Measurements from ENCODE around the gene SATB1. TPM values are rescaled to one million over a fixed set of nuclear protein-coding genes. Genes with fewer than 3 reads are reported as not detected.

Gene SATB1
- total and polyA plus RNA-seq, 11 donors: 16.5 to 63.4 (median 41.3) TPM

DNA sequence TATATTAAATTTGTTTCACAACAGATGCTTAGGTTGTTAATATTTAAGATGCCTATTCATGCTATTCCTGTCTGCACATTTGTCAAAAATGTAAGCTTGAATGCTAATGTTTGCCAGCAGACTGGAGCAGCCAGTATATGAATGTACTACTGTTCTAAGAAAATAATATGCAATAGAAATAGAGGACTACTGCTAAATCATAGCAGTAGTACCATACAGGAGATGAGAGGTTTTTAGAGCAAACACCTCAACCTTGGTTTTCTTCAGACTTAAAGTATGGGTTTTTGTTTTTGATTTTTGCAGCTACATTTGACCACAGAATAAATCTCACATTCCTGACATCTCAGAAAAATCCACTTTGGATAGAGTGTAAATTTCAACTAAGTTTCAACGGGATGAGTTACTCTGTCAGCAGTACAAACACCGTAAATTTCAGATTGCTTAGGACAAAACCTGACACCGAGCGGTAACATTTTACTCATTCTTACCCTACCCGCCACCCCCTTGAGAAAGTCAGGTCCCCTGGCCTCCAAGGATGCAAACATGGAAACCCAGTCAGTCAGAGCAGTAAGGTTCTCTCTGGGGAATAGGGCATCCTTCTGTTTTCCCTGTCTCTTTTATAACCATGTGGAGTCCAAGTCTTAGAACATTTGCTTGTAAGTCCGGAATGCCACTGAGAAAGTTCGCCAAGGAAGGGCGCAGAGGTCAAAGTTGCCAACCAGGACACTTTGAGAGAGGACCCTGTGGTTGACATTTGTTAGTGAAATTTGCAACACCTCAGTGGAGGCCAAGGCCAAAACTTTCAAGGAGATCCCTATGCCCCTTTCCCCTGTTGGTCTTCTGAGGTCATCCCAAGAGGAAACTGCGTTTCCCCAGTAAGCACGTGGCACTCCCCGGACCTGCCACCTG lies 17.9 kb upstream of the SATB1 start:
- H3K27me3 ChIP-seq: peaks cover 0 to 51% (median 10%) of the 10 kb centered on the region in 9 donors
- H3K4me1 ChIP-seq: peaks cover 0 to 23% (median 16%) of the 10 kb centered on the region in 12 donors
- TF ChIP-seq, protein P1, sequence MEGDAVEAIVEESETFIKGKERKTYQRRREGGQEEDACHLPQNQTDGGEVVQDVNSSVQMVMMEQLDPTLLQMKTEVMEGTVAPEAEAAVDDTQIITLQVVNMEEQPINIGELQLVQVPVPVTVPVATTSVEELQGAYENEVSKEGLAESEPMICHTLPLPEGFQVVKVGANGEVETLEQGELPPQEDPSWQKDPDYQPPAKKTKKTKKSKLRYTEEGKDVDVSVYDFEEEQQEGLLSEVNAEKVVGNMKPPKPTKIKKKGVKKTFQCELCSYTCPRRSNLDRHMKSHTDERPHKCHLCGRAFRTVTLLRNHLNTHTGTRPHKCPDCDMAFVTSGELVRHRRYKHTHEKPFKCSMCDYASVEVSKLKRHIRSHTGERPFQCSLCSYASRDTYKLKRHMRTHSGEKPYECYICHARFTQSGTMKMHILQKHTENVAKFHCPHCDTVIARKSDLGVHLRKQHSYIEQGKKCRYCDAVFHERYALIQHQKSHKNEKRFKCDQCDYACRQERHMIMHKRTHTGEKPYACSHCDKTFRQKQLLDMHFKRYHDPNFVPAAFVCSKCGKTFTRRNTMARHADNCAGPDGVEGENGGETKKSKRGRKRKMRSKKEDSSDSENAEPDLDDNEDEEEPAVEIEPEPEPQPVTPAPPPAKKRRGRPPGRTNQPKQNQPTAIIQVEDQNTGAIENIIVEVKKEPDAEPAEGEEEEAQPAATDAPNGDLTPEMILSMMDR (IDR thresholded peaks at IDR 0.05): no peak
- no peak for TF ChIP-seq POLR2A (IDR thresholded peaks at IDR 0.05)
- H3K9me3 ChIP-seq: no peaks in the 10 kb centered on the region
- WGBS, 4 donors: 51 to 63% (median 56%) methylated on average over 11 of the region's 11 CpGs
- intact Hi-C loops (cut with DNase I): no loop called here
- ATAC-seq (no peak), DNase-seq (no peak)
- peak overlapping the region in 1 of 12 donors; percentile 76 for H3K27ac ChIP-seq
- peak overlapping the region in 10 of 12 donors; percentile 49 to 69 (median 62) for H3K4me3 ChIP-seq
- H3K36me3 ChIP-seq: no peaks in the 10 kb centered on the region

DNA sequence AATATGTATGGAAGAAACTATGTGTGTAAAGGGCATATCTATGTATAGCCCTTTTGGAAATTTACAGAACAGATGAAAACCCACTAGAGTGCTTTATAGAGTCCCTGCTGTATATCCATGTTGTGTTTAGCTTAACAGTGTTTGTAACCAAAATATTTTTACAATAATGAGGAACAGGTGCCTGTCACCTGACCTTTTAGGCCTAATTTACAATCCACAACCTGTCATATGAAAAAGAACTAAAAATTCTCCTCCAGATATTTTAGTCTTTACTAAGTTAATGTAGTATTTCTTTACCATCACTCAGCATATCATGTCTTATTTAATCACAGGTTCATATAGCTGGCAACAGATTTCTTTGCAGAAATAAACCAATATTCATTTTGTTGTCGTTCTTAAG lies 16.4 kb upstream of the SATB1 start:
- Histone ChIP-seq H3K36me3 (no peaks in the 10 kb centered on the region), H3K4me1 (peaks cover 0 to 23% (median 15%) of the 10 kb centered on the region in 12 donors), H3K27me3 (peaks cover 0 to 52% (median 10%) of the 10 kb centered on the region in 9 donors), H3K4me3 (no peak overlapping the region), H3K9me3 (no peaks in the 10 kb centered on the region), H3K27ac (no peak overlapping the region)
- DNase-seq: no peak
- TF ChIP-seq POLR2A (IDR thresholded peaks at IDR 0.05): no peak
- TF ChIP-seq, protein P1 (IDR thresholded peaks at IDR 0.05): no peak
- ATAC-seq: no peak
- intact Hi-C loops (cut with DNase I): no loop called here
- 89 to 95% (median 90%) methylated on average over 1 of the region's 1 CpG for WGBS, 4 donors

DNA sequence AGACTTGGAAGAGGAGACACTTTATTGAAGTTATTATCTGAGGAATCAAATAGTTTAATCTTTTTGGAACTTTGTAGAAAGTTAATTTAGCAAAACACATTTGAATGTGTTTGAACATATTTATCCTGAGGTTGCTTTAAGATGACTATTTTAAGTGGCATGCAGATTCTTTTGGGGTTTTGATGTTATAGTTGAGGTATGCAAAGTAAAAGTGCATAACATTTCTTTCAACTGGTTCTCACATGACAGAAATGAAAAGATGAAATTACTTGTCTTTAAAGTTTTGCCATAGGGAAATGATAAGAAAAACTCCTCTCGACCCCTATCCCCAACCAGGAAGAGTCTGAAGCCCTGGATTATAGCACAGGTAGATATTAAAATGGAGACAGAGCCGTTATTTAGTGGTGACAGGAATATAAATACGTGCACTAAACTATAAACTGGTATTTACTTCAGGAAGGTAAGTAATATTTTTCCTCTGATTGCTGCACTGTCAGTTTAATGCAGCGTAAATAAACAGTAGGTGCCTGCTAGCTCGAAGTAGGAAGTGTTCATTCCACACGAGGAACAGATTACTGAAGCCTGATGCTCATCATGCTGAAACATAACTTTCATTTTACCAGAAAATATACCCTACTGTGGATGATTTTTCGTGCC lies 15.1 kb upstream of the SATB1 start:
- peak overlapping the region in 1 of 12 donors; percentile 11 for H3K4me3 ChIP-seq
- ATAC-seq (no peak), DNase-seq (no peak)
- H3K4me1 ChIP-seq: peaks cover 0 to 14% (median 10%) of the 10 kb centered on the region in 12 donors
- peaks cover 0 to 62% (median 10%) of the 10 kb centered on the region in 9 donors for H3K27me3 ChIP-seq
- WGBS, 4 donors: 58 to 64% (median 61%) methylated on average over 7 of the region's 7 CpGs
- TF ChIP-seq, protein P1 (IDR thresholded peaks at IDR 0.05): no peak
- TF ChIP-seq POLR2A (IDR thresholded peaks at IDR 0.05): no peak
- H3K36me3 ChIP-seq: no peaks in the 10 kb centered on the region
- intact Hi-C loops (cut with DNase I): no loop called here
- H3K9me3 ChIP-seq: no peaks in the 10 kb centered on the region
- no peak overlapping the region for H3K27ac ChIP-seq

DNA sequence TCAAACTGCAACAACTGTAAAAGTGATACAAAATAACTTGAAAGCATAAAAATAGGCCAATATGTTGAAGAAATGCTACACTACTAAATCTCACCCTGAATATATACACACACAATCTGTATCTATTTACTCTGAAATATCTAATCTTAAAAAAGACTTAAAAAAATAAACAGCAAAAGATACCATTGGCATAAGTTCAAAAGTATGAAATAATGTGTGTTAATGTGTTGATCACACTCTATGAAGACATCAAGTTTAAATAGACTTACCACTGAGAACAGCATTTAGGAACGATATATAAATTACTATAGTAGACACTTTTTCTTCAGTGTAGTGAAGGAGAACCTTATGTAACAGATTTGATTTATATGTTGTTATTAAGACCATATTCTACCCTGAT lies 14.1 kb upstream of the SATB1 start:
- no peaks in the 10 kb centered on the region for H3K9me3 ChIP-seq
- no peak for DNase-seq
- H3K27me3 ChIP-seq: peaks cover 0 to 64% (median 9%) of the 10 kb centered on the region in 9 donors
- no peak overlapping the region for H3K27ac ChIP-seq
- H3K36me3 ChIP-seq: no peaks in the 10 kb centered on the region
- TF ChIP-seq, protein P1 (IDR thresholded peaks at IDR 0.05): no peak
- no peak for TF ChIP-seq POLR2A (IDR thresholded peaks at IDR 0.05)
- WGBS, 4 donors: 82 to 91% (median 87%) methylated on average over 1 of the region's 1 CpG
- intact Hi-C loops (cut with DNase I): no loop called here
- no peak for ATAC-seq
- H3K4me1 ChIP-seq: peaks cover 0 to 12% (median 9%) of the 10 kb centered on the region in 12 donors
- no peak overlapping the region for H3K4me3 ChIP-seq
